Esophagus muscularis mucosa (tissue), 3 donors: ENCODE measurements around the gene C4B.
"Not testable (repeated sequence)": the region's sequence is repeated elsewhere in the genome, so short reads cannot be mapped to it uniquely, and the experiment has no call there.

Experiments used
- POLR2A ChIP-seq: fragments of 450-650 bp; IDR thresholded peaks from one replicate; pipeline ENCODE4 v1.6.1; 2017; ENCODE audit warnings: antibody characterized with exemption, moderate library complexity, mild to moderate bottlenecking, low read depth
- POLR2AphosphoS5 ChIP-seq, 2 donors: sonication (generic); formaldehyde crosslinking; IDR thresholded peaks; one replicate each; pipeline ENCODE4 v1.6.1; 2017; ENCODE audit warnings: antibody characterized with exemption in 2 of 2
- TF ChIP-seq, protein P1 (sequence below), 3 experiments: fragments of 200-600 bp in 2 of 3; fragments of 450-650 bp in 1 of 3; sonication (generic) in 2 of 3; IDR thresholded peaks; one replicate each; pipeline ENCODE4 v1.5.1; 2017 to 2019; ENCODE audit warnings: antibody characterized with exemption in 3 of 3, mild to moderate bottlenecking in 2 of 3, moderate library complexity in 1 of 3

DNA sequence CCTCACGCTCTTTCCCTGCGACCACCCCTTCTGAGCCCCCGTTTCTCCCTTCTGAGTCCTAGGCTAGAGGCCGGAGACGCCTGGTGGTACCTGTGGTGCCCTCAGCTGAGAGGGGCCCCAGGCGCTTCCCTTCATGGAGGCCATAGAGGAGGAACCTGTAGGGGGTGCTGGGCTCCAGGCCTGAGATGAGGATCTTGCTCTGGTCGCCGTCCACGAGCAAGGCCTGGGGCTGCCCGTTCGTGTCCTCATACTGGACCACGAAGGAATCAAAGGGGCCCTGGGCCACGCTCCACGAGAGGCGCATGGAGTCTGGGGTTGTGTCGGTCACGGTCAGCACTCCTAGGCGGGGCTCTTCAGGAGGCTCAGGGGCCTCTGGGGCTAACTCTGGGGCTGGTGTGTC, 30.3 kb downstream of the C4B start:
- TF ChIP-seq, protein P1, sequence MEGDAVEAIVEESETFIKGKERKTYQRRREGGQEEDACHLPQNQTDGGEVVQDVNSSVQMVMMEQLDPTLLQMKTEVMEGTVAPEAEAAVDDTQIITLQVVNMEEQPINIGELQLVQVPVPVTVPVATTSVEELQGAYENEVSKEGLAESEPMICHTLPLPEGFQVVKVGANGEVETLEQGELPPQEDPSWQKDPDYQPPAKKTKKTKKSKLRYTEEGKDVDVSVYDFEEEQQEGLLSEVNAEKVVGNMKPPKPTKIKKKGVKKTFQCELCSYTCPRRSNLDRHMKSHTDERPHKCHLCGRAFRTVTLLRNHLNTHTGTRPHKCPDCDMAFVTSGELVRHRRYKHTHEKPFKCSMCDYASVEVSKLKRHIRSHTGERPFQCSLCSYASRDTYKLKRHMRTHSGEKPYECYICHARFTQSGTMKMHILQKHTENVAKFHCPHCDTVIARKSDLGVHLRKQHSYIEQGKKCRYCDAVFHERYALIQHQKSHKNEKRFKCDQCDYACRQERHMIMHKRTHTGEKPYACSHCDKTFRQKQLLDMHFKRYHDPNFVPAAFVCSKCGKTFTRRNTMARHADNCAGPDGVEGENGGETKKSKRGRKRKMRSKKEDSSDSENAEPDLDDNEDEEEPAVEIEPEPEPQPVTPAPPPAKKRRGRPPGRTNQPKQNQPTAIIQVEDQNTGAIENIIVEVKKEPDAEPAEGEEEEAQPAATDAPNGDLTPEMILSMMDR (IDR thresholded peaks at IDR 0.05) = not testable (repeated sequence)
- not testable (repeated sequence) for TF ChIP-seq POLR2AphosphoS5 (IDR thresholded peaks at IDR 0.05); POLR2A
